Motor neuron (in vitro differentiated cells): ENCODE data around the gene GCNT4. TPM values are rescaled to one million over a fixed set of nuclear protein-coding genes. Genes with fewer than 3 reads are reported as not detected.

ENCODE experiments used
- total RNA-seq, 8 experiments: library from RNA; unstranded; fragments of 300-600 nt; gene quantifications; 2 replicates each; pipeline versions ENCODE4 v1.2.3 to v1.2.4, GENCODE V29; 2022

The GCNT4 gene
- total RNA-seq, 8 experiments from 2014 or later = 0.07 to 2.9 (median 0.43) TPM; not detected in 1

Other genes starting within 250 kb of the GCNT4 start
- gene FAM169A, start 186.2 kb downstream of the GCNT4 start, total RNA-seq = 10 to 100 TPM in 5 of 8 experiments, 1 to 10 TPM in 2, under 1 TPM in 1; 0.15 to 42.6 (median 18.9) TPM
- gene ANKRD31, start 184.3 kb upstream of the GCNT4 start, total RNA-seq = 1 to 10 TPM in 1 of 8 experiments, under 1 TPM in 7; 0.18 to 1.1 (median 0.46) TPM